H1 (cell line): Measurements from ENCODE around the gene SPIRE1.

Source experiments
- BACH1 ChIP-seq: IDR thresholded peaks from 2 replicates; pipeline ENCODE4 v1.6.1; 2012; ENCODE audit warnings: low read length, improper control_type of control experiment
- CHD1 ChIP-seq: IDR thresholded peaks from 2 replicates; pipeline ENCODE4 v1.6.1; 2012; ENCODE audit warnings: low read depth, low read length, improper control_type of control experiment
- CTCF ChIP-seq, 3 experiments: IDR thresholded peaks; 1 replicate in 2 of 3; 2 replicates in 1 of 3; pipeline versions ENCODE4 v1.5.1 to v1.6.1; 2011; ENCODE audit warnings: low read length in 3 of 3, mild to moderate bottlenecking in 3 of 3, inconsistent platforms in 2 of 3, low read depth in 1 of 3, moderate library complexity in 1 of 3; ENCODE audit not compliant: insufficient read depth in 1 of 3; ENCODE audit errors: control extremely low read depth in 1 of 3
- E2F6 ChIP-seq: IDR thresholded peaks from 2 replicates; pipeline ENCODE4 v1.6.1; 2012; ENCODE audit warnings: inconsistent platforms
- JUND ChIP-seq: IDR thresholded peaks from 2 replicates; pipeline ENCODE4 v1.6.1; 2011; ENCODE audit warnings: mild to moderate bottlenecking, improper control_type of control experiment, low read length
- POLR2AphosphoS5 ChIP-seq: IDR thresholded peaks from 2 replicates; pipeline ENCODE4 v1.6.1; 2011; ENCODE audit warnings: low read depth, low read length
- SUZ12 ChIP-seq: fragments of 200-600 bp; sonication (generic); IDR thresholded peaks from 2 replicates; pipeline ENCODE4 v1.6.1; 2012; ENCODE audit warnings: mild to moderate bottlenecking, inconsistent platforms, low read length, moderate library complexity, mixed read lengths
- TAF1 ChIP-seq: IDR thresholded peaks from 2 replicates; pipeline ENCODE4 v1.6.1; 2011; ENCODE audit warnings: mild to moderate bottlenecking, low read depth, low read length

- no peak for TF ChIP-seq BACH1
- TF ChIP-seq JUND, result no peak
- no peak for TF ChIP-seq POLR2AphosphoS5
- TF ChIP-seq CHD1, result no peak
- no peak for TF ChIP-seq TAF1
- no peak for TF ChIP-seq CTCF (IDR thresholded peaks at IDR 0.05; ENCODE audit: control extremely low read depth in 1 of 3, insufficient read depth in 1 of 3, low read depth in 1 of 3, low read length in 3 of 3)
- TF ChIP-seq SUZ12, result no peak
- TF ChIP-seq E2F6, result no peak
Measured at GRCh38 chr18:12461326-12461725, 196.6 kb downstream of the SPIRE1 start.
